ENCODE measurements around the gene SKI. TPM values are rescaled to one million over a fixed set of nuclear protein-coding genes. Genes with fewer than 3 reads are reported as not detected.

The SKI gene
- total RNA-seq, 1 experiment from 2014 or later = 89.5 TPM

- H3K27me3 Mint-ChIP-seq (ENCODE audit: low read depth) = no peaks in the 10 kb centered on the region
Observed at GRCh38 chr1:2335721-2336455, 107.8 kb downstream of the SKI start.

More at GRCh38 chr1:2335721-2336455, 107.8 kb downstream of the SKI start:
- Histone ChIP-seq H3K4me2 (ENCODE audit: insufficient read depth, insufficient read length, low read length) (no peak overlapping the region), H2BK12ac (ENCODE audit: insufficient read length, low read depth, low read length) (no peak overlapping the region), H3K27me3 (ENCODE audit: insufficient read depth, low read length) (no peaks in the 10 kb centered on the region), H3K18ac (ENCODE audit: insufficient read length, low read depth, low read length) (no peak overlapping the region), H3K4ac (ENCODE audit: low read depth, low read length) (no peak overlapping the region), H4K91ac (ENCODE audit: insufficient read length, low read depth, low read length) (no peak overlapping the region), H3K79me1 (ENCODE audit: insufficient read depth, low read depth, low read length, poor library complexity, severe bottlenecking) (no peaks in the 10 kb centered on the region), H3K4me1 (ENCODE audit: insufficient read depth, low read length) (no peaks in the 10 kb centered on the region), H2BK20ac (ENCODE audit: low read depth, low read length, poor library complexity, severe bottlenecking) (no peak overlapping the region), H2AFZ (ENCODE audit: low read length) (no peak overlapping the region), H4K5ac (ENCODE audit: insufficient read length, low read depth, low read length) (no peak overlapping the region), H3K56ac (ENCODE audit: insufficient read length, low read depth, low read length) (no peak overlapping the region), H2BK15ac (ENCODE audit: low read depth, low read length) (no peak overlapping the region), H3K27ac (ENCODE audit: insufficient read length, low read depth, low read length) (no peak overlapping the region), H3K9me3 (ENCODE audit: control insufficient read depth, low read depth, low read length) (no peaks in the 10 kb centered on the region), H3K23ac (ENCODE audit: insufficient read length, low read depth, low read length) (no peak overlapping the region), H2BK120ac (ENCODE audit: low read depth, low read length, poor library complexity, severe bottlenecking) (no peak overlapping the region), H3K79me2 (ENCODE audit: insufficient read depth, low read length) (no peaks in the 10 kb centered on the region), H3K14ac (ENCODE audit: insufficient read depth, low read length) (no peak overlapping the region), H3T11ph (ENCODE audit: low read length) (no peak overlapping the region), H2AK5ac (ENCODE audit: insufficient read length, low read length) (no peak overlapping the region), H3K9ac (ENCODE audit: extremely low read depth, insufficient read length, low read length) (no peak overlapping the region), H4K20me1 (ENCODE audit: control insufficient read depth, insufficient read depth, insufficient read length) (no peaks in the 10 kb centered on the region), H4K8ac (replicated peaks; ENCODE audit: insufficient read length, low read depth, low read length) (no peak overlapping the region), H3K23me2 (ENCODE audit: insufficient read length, low read depth, low read length, poor library complexity, severe bottlenecking) (no peaks in the 10 kb centered on the region), H2BK5ac (ENCODE audit: insufficient read length, low read length) (no peak overlapping the region)
- H3K4me1 Mint-ChIP-seq = peaks cover 0 to 10% of the 10 kb centered on the region in 2 experiments; a peak in 2 of 4 replicates
- H3K4me3 Mint-ChIP-seq = no peak overlapping the region
- H3K9me3 Mint-ChIP-seq = peaks cover 8 to 9% of the 10 kb centered on the region in 2 experiments
- WGBS (ENCODE audit: extremely low coverage, insufficient read length, low lambda C conversion rate) = no CpG with 5 or more reads among the region's 36 CpGs
- no peak overlapping the region for H3K27ac Mint-ChIP-seq
- DNase-seq = no peak
- peaks cover 0 to 5% (median 2%) of the 10 kb centered on the region in 3 experiments; a peak in 2 of 7 replicates for H3K36me3 Mint-ChIP-seq (ENCODE audit: insufficient read depth in 1 of 3, low read depth in 3 of 3)
- TF ChIP-seq CTCF (conservative IDR thresholded peaks at IDR 0.05) = no peak
